Endodermal cell (in vitro differentiated cells): Measurements from ENCODE around the gene ZNF506. TPM values are rescaled to one million over a fixed set of nuclear protein-coding genes. Genes with fewer than 3 reads are reported as not detected.

Experiments used
- DNase-seq: peaks from one replicate; pipeline ENCODE4 v3.0.0-alpha.2; 2017
- H3K27ac ChIP-seq: 2 replicates; pipeline ENCODE4 v1.5.1; 2013; ENCODE audit warnings: mild to moderate bottlenecking, low read depth, low read length, moderate library complexity
- H3K27me3 ChIP-seq: 2 replicates; pipeline ENCODE4 v1.6.1; 2013; ENCODE audit warnings: mild to moderate bottlenecking, low read length, moderate library complexity; ENCODE audit not compliant: insufficient read depth, control insufficient read depth, poor library complexity, severe bottlenecking
- H3K36me3 ChIP-seq: 2 replicates; pipeline ENCODE4 v1.7.0; 2013; ENCODE audit warnings: mild to moderate bottlenecking, low read length, moderate library complexity; ENCODE audit not compliant: control insufficient read depth, insufficient read depth
- H3K4me1 ChIP-seq: one replicate; pipeline ENCODE4 v1.7.0; 2013; ENCODE audit warnings: low read length; ENCODE audit not compliant: control insufficient read depth, insufficient read depth
- H3K4me3 ChIP-seq: 2 replicates; pipeline ENCODE4 v1.5.1; 2013; ENCODE audit warnings: mild to moderate bottlenecking, low read length, moderate library complexity
- H3K9ac ChIP-seq: 2 replicates; pipeline ENCODE4 v1.6.1; 2013; ENCODE audit warnings: mild to moderate bottlenecking, low read length, moderate library complexity; ENCODE audit not compliant: poor library complexity, severe bottlenecking; ENCODE audit errors: extremely low read depth
- H3K9me3 ChIP-seq: 2 replicates; pipeline ENCODE4 v1.6.1; 2013; ENCODE audit warnings: mild to moderate bottlenecking, low read length, moderate library complexity; ENCODE audit not compliant: control insufficient read depth
- H3K27ac Mint-ChIP-seq: 2 replicates; pipeline ENCODE4 v1.8.0; 2020; ENCODE audit warnings: mixed read lengths
- H3K27me3 Mint-ChIP-seq: 2 replicates; pipeline ENCODE4 v1.8.0; 2021; ENCODE audit warnings: mild to moderate bottlenecking, mixed read lengths; ENCODE audit not compliant: insufficient read depth
- H3K36me3 Mint-ChIP-seq: 2 replicates; pipeline ENCODE4 v1.8.0; 2020; ENCODE audit warnings: low read depth, mixed read lengths
- H3K4me1 Mint-ChIP-seq: 2 replicates; pipeline ENCODE4 v1.8.0; 2020; ENCODE audit warnings: mixed read lengths
- H3K4me3 Mint-ChIP-seq: 2 replicates; pipeline ENCODE4 v1.8.0; 2020; ENCODE audit warnings: mild to moderate bottlenecking, moderate library complexity, mixed read lengths
- H3K9me3 Mint-ChIP-seq: 2 replicates; pipeline ENCODE4 v1.8.0; 2020; ENCODE audit warnings: mild to moderate bottlenecking, mixed read lengths
- WGBS, 2 experiments: methylation state at CpG; one replicate each; pipeline versions ENCODE4 v1.1.5 to v1.1.7; 2013; ENCODE audit warnings: missing lambda C conversion rate in 2 of 2, mixed read lengths in 1 of 2; ENCODE audit not compliant: insufficient coverage in 1 of 2, insufficient read length in 1 of 2; 5-methylcytosine and 5-hydroxymethylcytosine counted together
- total RNA-seq, 2 donors: library from RNA; stranded (reverse); fragmentation: NEBNext Ultra II Directional in 1 of 2; extraction: Animal tissue kit (Norgen Biotek cat#: 25700) in 1 of 2; gene quantifications; 2 replicates in 1 of 2; 3 replicates in 1 of 2; pipeline ENCODE4 v1.2.1, GENCODE V29; 2021
- TF ChIP-seq, protein P1 (sequence below): fragments of 200-600 bp; sonication (generic); conservative IDR thresholded peaks from 2 replicates; pipeline ENCODE4 v1.5.0; 2021; ENCODE audit warnings: antibody characterized with exemption, mild to moderate bottlenecking

Gene ZNF506
- total RNA-seq, 2 donors from 2014 or later, result 8.8 to 12.0 TPM

DNA sequence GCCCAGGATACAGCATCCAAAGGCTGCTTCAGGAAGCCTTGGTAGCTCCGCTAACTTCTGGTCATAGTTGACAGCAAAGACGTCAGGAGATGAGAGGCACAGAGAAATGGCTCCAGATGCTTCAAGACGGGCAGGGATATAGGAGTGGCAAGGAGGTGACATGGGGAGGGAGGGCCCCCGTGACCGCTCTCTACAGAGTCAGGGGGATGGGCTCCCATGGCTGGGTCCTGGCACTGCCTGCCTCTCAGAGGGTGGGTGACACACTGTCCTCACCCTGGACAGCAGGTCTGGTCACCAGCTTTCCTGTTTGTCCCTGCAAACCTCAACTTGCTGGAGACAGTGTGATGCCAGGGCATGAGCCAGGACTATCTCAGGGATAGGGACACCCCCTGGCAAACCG is 78.4 kb downstream of the ZNF506 start:
- H3K4me1 Mint-ChIP-seq, result no peaks in the 10 kb centered on the region
- no peaks in the 10 kb centered on the region for H3K36me3 ChIP-seq
- H3K27me3 Mint-ChIP-seq, result peaks cover 30% of the 10 kb centered on the region
- H3K9me3 Mint-ChIP-seq, result no peaks in the 10 kb centered on the region
- no peak overlapping the region for H3K9ac ChIP-seq
- H3K4me3 ChIP-seq, result no peak overlapping the region
- no peaks in the 10 kb centered on the region for H3K9me3 ChIP-seq
- no peak overlapping the region for H3K27ac Mint-ChIP-seq
- DNase-seq, result no peak
- no peaks in the 10 kb centered on the region for H3K27me3 ChIP-seq
- H3K4me3 Mint-ChIP-seq, result no peak overlapping the region
- WGBS, 2 experiments, result 81 to 89% methylated on average over 4 to 6 of the region's 6 CpGs
- no peaks in the 10 kb centered on the region for H3K36me3 Mint-ChIP-seq
- H3K4me1 ChIP-seq, result no peaks in the 10 kb centered on the region
- TF ChIP-seq, protein P1, sequence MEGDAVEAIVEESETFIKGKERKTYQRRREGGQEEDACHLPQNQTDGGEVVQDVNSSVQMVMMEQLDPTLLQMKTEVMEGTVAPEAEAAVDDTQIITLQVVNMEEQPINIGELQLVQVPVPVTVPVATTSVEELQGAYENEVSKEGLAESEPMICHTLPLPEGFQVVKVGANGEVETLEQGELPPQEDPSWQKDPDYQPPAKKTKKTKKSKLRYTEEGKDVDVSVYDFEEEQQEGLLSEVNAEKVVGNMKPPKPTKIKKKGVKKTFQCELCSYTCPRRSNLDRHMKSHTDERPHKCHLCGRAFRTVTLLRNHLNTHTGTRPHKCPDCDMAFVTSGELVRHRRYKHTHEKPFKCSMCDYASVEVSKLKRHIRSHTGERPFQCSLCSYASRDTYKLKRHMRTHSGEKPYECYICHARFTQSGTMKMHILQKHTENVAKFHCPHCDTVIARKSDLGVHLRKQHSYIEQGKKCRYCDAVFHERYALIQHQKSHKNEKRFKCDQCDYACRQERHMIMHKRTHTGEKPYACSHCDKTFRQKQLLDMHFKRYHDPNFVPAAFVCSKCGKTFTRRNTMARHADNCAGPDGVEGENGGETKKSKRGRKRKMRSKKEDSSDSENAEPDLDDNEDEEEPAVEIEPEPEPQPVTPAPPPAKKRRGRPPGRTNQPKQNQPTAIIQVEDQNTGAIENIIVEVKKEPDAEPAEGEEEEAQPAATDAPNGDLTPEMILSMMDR, result no peak
- no peak overlapping the region for H3K27ac ChIP-seq

GRCh38 chr19:19742773-19743172 is 78.8 kb downstream of the ZNF506 start:
- no peaks in the 10 kb centered on the region for H3K36me3 Mint-ChIP-seq
- no peak overlapping the region for H3K27ac Mint-ChIP-seq
- WGBS, 2 experiments, result 90 to 95% methylated on average over 8 to 9 of the region's 9 CpGs
- TF ChIP-seq, protein P1, result no peak
- no peaks in the 10 kb centered on the region for H3K4me1 Mint-ChIP-seq
- peaks cover 30% of the 10 kb centered on the region for H3K27me3 Mint-ChIP-seq
- Histone ChIP-seq H3K27me3 (no peaks in the 10 kb centered on the region), H3K9me3 (no peaks in the 10 kb centered on the region), H3K27ac (no peak overlapping the region), H3K4me3 (no peak overlapping the region), H3K36me3 (no peaks in the 10 kb centered on the region), H3K4me1 (no peaks in the 10 kb centered on the region), H3K9ac (no peak overlapping the region)
- DNase-seq, result no peak
- no peak overlapping the region for H3K4me3 Mint-ChIP-seq
- no peaks in the 10 kb centered on the region for H3K9me3 Mint-ChIP-seq

Other genes with a start within 250 kb of the ZNF506 start
- 1 to 10 TPM; 4.1 to 8.6 TPM for gene PBX4, start 203.1 kb downstream of the ZNF506 start, total RNA-seq
- 10 to 100 TPM; 60.4 to 81.7 TPM for gene LPAR2, start 193.5 kb downstream of the ZNF506 start, total RNA-seq
- gene GMIP, start 178.1 kb downstream of the ZNF506 start, total RNA-seq, result 10 to 100 TPM; 16.5 to 18.7 TPM
- gene ATP13A1, start 158.1 kb downstream of the ZNF506 start, total RNA-seq, result 10 to 100 TPM; 77.0 to 79.8 TPM
- 10 to 100 TPM; 53.2 to 62.9 TPM for gene ZNF101, start 152.9 kb downstream of the ZNF506 start, total RNA-seq
- gene ZNF14, start 88.6 kb downstream of the ZNF506 start, total RNA-seq, result 1 to 10 TPM; 7.8 to 8.7 TPM
- 10 to 100 TPM; 44.4 to 51.9 TPM for gene ZNF253, start 44.1 kb upstream of the ZNF506 start, total RNA-seq
- 10 to 100 TPM; 47.7 to 53.3 TPM for gene ZNF93, start 79.2 kb upstream of the ZNF506 start, total RNA-seq
- gene ZNF682, start 217.8 kb upstream of the ZNF506 start, total RNA-seq, result 10 to 100 TPM; 28.5 to 29.3 TPM